Parathyroid adenoma (tissue), 2 donors: ENCODE measurements around the gene SVIL.

Source experiments
- H2AFZ ChIP-seq: fragments of 300-600 bp; sonication (generic); one replicate; pipeline ENCODE4 v1.7.0; 2017; ENCODE audit warnings: antibody characterized with exemption, mild to moderate bottlenecking
- H3K27ac ChIP-seq: fragments of 300-600 bp; sonication (generic); one replicate; pipeline ENCODE4 v1.7.0; 2017
- H3K27me3 ChIP-seq: fragments of 300-600 bp; sonication (generic); one replicate; pipeline ENCODE4 v1.7.0; 2017; ENCODE audit warnings: low read length; ENCODE audit not compliant: control insufficient read depth, insufficient read depth
- H3K36me3 ChIP-seq: fragments of 300-600 bp; sonication (generic); one replicate; pipeline ENCODE4 v1.7.0; 2017; ENCODE audit warnings: low read length; ENCODE audit not compliant: control insufficient read depth, insufficient read depth
- H3K4me1 ChIP-seq: fragments of 300-600 bp; sonication (generic); one replicate; pipeline ENCODE4 v1.7.0; 2017; ENCODE audit warnings: control low read depth
- H3K4me2 ChIP-seq: fragments of 300-600 bp; sonication (generic); one replicate; pipeline ENCODE4 v1.7.0; 2017; ENCODE audit warnings: low read length
- H3K4me3 ChIP-seq: fragments of 300-600 bp; sonication (generic); one replicate; pipeline ENCODE4 v1.7.0; 2017; ENCODE audit warnings: low read depth, low read length
- H3K79me2 ChIP-seq: fragments of 300-600 bp; sonication (generic); one replicate; pipeline ENCODE4 v1.7.0; 2017; ENCODE audit warnings: control low read depth
- H3K9ac ChIP-seq: fragments of 300-600 bp; sonication (generic); one replicate; pipeline ENCODE4 v1.7.0; 2017; ENCODE audit warnings: mild to moderate bottlenecking
- H3K9me3 ChIP-seq: fragments of 300-600 bp; sonication (generic); one replicate; pipeline ENCODE4 v1.7.0; 2017; ENCODE audit warnings: low read length; ENCODE audit not compliant: control insufficient read depth
- TF ChIP-seq, protein P1 (sequence below): fragments of 300-600 bp; sonication (generic); IDR thresholded peaks from one replicate; pipeline ENCODE4 v1.7.0; 2017; ENCODE audit warnings: antibody characterized with exemption, mild to moderate bottlenecking
- donor health status: primary hyperparathyroidism.

Gene SVIL

DNA sequence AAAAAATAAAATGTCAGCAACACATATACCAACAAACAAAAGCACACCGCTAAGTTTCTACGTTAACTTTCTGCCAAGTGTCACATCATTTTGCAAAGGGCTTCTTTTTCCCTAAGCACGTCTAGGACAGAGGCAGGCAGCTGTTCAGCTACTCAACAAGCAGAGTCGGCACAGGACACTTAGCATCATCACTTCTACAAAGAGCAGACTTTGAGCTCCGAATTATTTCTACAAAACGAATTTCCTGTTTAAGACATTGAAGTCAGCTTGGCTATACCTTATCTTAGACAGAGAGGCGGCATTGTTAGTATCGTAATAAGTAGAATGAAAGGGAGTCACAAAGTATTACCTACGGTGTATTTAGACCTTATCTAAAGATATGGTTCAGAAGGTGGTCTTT, 110.1 kb downstream of the SVIL start:
- H3K4me1 ChIP-seq: peaks cover 3% of the 10 kb centered on the region
- H3K4me3 ChIP-seq: no peak overlapping the region
- H2AFZ ChIP-seq: peak overlapping the region; percentile 40
- no peaks in the 10 kb centered on the region for H3K27me3 ChIP-seq
- no peaks in the 10 kb centered on the region for H3K36me3 ChIP-seq
- H3K79me2 ChIP-seq: no peaks in the 10 kb centered on the region
- TF ChIP-seq, protein P1, sequence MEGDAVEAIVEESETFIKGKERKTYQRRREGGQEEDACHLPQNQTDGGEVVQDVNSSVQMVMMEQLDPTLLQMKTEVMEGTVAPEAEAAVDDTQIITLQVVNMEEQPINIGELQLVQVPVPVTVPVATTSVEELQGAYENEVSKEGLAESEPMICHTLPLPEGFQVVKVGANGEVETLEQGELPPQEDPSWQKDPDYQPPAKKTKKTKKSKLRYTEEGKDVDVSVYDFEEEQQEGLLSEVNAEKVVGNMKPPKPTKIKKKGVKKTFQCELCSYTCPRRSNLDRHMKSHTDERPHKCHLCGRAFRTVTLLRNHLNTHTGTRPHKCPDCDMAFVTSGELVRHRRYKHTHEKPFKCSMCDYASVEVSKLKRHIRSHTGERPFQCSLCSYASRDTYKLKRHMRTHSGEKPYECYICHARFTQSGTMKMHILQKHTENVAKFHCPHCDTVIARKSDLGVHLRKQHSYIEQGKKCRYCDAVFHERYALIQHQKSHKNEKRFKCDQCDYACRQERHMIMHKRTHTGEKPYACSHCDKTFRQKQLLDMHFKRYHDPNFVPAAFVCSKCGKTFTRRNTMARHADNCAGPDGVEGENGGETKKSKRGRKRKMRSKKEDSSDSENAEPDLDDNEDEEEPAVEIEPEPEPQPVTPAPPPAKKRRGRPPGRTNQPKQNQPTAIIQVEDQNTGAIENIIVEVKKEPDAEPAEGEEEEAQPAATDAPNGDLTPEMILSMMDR: no peak
- no peak overlapping the region for H3K9ac ChIP-seq
- H3K9me3 ChIP-seq: no peaks in the 10 kb centered on the region
- peak overlapping the region; percentile 22 for H3K27ac ChIP-seq
- no peak overlapping the region for H3K4me2 ChIP-seq

DNA sequence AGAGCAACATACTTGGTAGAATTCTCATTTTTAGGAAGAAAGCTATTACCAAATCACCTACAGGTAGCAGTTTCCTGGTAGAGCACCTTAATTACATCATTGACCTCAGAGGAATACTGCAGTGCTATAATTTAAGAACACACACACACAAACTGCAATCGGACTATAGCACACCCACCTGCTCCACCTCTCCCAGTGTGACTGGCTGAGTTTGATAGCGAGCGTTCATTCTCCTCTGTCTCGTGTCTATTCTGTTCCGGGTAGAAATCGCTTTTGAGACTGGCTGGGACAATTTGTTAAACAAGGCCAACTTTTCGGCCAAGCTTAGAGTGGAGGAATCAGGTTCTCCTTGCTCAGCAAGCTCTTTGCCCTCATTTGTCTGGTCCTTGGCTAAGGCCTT, 110.5 kb downstream of the SVIL start:
- Histone ChIP-seq H3K79me2 (no peaks in the 10 kb centered on the region), H3K4me1 (peaks cover 3% of the 10 kb centered on the region), H2AFZ (peak overlapping the region; percentile 40), H3K27me3 (no peaks in the 10 kb centered on the region), H3K36me3 (no peaks in the 10 kb centered on the region), H3K4me2 (no peak overlapping the region), H3K4me3 (no peak overlapping the region), H3K9ac (no peak overlapping the region), H3K27ac (peak overlapping the region; percentile 22), H3K9me3 (no peaks in the 10 kb centered on the region)
- TF ChIP-seq, protein P1: no peak

DNA sequence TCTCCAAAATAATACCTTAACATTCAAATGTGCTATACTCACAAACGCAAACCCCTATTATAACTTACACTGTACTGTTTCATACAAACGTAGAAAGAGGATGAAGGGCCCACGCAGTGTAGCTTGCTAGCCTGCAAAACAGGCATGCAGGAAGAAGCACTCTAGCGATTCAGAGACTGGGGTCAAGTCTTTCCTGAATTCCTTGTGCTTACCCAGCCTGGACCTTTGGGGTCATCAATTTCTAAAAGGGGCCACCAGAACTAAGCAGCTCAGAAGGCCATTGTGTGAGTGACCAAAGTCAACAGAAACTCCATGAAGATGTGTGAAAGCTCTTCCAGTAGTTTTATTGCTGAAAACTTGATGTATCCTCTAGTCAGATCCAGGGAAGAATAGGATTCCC, 111.9 kb downstream of the SVIL start:
- Histone ChIP-seq H3K4me3 (no peak overlapping the region), H3K36me3 (no peaks in the 10 kb centered on the region), H3K4me2 (no peak overlapping the region), H3K27ac (peak overlapping the region; percentile 29), H3K4me1 (peaks cover 3% of the 10 kb centered on the region), H3K27me3 (no peaks in the 10 kb centered on the region), H2AFZ (peak overlapping the region; percentile 12), H3K9me3 (no peaks in the 10 kb centered on the region), H3K9ac (no peak overlapping the region), H3K79me2 (no peaks in the 10 kb centered on the region)
- TF ChIP-seq, protein P1: no peak

DNA sequence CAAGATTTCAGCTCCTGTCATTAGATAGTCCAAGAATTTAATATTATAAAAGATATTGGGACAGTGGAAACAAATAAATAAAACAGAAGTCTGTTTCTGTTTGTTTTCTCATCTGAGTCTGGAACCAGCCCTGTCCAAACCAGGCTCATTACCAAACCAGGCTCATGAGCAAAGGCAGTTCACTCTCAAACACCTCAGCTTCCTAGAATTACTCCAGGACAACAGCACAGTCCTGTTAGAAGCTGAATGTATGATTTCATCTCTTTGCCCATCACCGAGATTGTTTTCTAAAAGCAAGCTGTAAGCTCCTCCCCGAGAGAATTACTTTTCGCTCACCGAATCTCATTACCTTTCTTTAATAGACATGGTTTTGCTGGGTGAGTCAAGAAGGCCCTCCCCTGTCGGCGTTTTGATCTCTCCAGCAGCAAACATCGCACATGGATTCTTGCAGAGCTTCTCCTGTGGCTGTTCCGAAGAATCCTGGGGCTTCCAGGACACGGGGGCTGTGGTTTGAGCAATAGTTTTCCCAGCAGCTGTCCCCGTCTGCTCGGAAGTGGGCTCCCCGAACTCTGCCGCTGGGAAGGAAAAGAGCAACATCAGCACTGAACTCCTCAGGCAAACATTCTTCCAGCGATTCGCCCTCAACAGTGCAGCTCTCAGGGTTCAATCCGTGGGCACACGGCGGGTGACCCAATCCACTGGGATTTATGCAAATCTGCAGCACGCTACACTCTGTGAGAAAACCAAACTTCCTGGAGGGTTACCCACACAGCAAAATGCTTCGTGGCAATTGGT, 112.5 kb downstream of the SVIL start:
- Histone ChIP-seq H3K79me2 (no peaks in the 10 kb centered on the region), H3K9me3 (no peaks in the 10 kb centered on the region), H3K27me3 (no peaks in the 10 kb centered on the region), H3K4me2 (no peak overlapping the region), H3K27ac (peak overlapping the region; percentile 29), H2AFZ (peak overlapping the region; percentile 12), H3K36me3 (no peaks in the 10 kb centered on the region), H3K4me3 (no peak overlapping the region), H3K4me1 (peaks cover 3% of the 10 kb centered on the region), H3K9ac (no peak overlapping the region)
- TF ChIP-seq, protein P1: no peak

DNA sequence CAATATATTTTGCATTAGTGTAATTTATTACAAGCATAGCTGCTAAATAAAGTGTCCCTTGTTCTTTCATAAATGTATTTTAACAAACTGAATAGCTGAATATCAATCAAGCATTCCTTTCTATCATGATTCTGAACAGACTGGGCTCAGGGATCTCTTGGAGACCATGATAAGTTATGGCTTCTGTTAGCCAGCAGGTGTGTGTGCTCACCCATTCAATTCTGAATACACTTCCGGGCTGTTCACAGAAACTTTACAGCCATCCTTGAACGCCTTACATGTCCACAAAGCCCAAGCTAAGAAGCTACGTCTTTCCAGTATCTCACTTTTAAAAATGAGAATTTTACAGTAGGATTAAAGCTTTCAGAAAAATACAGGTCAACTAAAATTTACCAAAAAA, 115.1 kb downstream of the SVIL start:
- H3K27me3 ChIP-seq: no peaks in the 10 kb centered on the region

More for the DNA sequence above, 115.1 kb downstream of the SVIL start:
- Histone ChIP-seq H2AFZ (no peak overlapping the region), H3K27ac (no peak overlapping the region), H3K4me2 (no peak overlapping the region), H3K4me3 (no peak overlapping the region), H3K9me3 (no peaks in the 10 kb centered on the region), H3K36me3 (no peaks in the 10 kb centered on the region), H3K9ac (no peak overlapping the region), H3K4me1 (peaks cover 3% of the 10 kb centered on the region), H3K79me2 (no peaks in the 10 kb centered on the region)
- TF ChIP-seq, protein P1: no peak
